Thyroid gland (tissue), 4 donors: ENCODE measurements around the gene SLC25A24.
"Not testable (repeated sequence)": the region's sequence is repeated elsewhere in the genome, so short reads cannot be mapped to it uniquely, and the experiment has no call there.

Experiments used
- CTCF ChIP-seq, 6 experiments: fragments of 200-600 bp in 3 of 6; fragments of 450-650 bp in 3 of 6; sonication (generic) in 3 of 6; IDR thresholded peaks; one replicate each; pipeline ENCODE4 v1.5.1; 2016 to 2019; ENCODE audit warnings: antibody characterized with exemption in 6 of 6, mild to moderate bottlenecking in 2 of 6, inconsistent platforms in 1 of 6, moderate library complexity in 1 of 6
- POLR2A ChIP-seq, 2 donors: fragments of 450-650 bp; IDR thresholded peaks; one replicate each; pipeline ENCODE4 v1.6.1; 2017; ENCODE audit warnings: antibody characterized with exemption in 2 of 2, mild to moderate bottlenecking in 2 of 2, moderate library complexity in 1 of 2

DNA sequence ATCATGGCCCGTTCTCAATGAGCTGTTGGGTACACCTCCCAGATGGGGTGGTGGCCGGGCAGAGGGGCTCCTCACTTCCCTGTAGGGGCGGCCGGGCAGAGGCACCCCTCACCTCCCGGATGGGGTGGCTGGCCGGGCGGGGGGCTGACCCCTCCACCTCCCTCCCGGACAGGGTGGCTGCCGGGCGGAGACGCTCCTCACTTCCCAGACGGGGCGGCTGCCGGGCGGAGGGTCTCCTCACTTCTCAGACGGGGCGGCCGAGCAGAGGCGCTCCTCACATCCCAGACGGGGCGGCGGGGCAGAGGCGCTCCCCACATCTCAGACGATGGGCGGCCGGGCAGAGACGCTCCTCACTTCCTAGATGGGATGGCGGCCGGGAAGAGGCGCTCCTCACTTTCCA is 40.2 kb downstream of the SLC25A24 start:
- not testable (repeated sequence) for TF ChIP-seq CTCF, POLR2A (IDR thresholded peaks at IDR 0.05)
